Astrocyte (in vitro differentiated cells and primary cell): Measurements from ENCODE around the gene C8A. TPM values are rescaled to one million over a fixed set of nuclear protein-coding genes. Genes with fewer than 3 reads are reported as not detected.

Experiments used
- DNase-seq: peaks from one replicate; pipeline ENCODE4 v3.0.0-alpha.2; 2010; ENCODE audit warnings: low read depth
- FAIRE-seq: peaks from 2 replicates; lab custom pipeline; 2011; peaks lifted over from hg19 to GRCh38; lab: Jason Lieb, UNC
- H2AFZ ChIP-seq: 2 replicates; pipeline ENCODE4 v1.6.0; 2012; ENCODE audit warnings: low read depth, low read length, inconsistent platforms
- H3K27ac ChIP-seq: 2 replicates; pipeline ENCODE4 v1.5.1; 2011; ENCODE audit warnings: low read depth, low read length, inconsistent platforms
- H3K27me3 ChIP-seq: 2 replicates; pipeline ENCODE4 v1.6.0; 2011; ENCODE audit warnings: low read length, inconsistent platforms; ENCODE audit not compliant: insufficient read depth
- H3K36me3 ChIP-seq: 2 replicates; pipeline ENCODE4 v1.5.1; 2011; ENCODE audit warnings: low read length, inconsistent platforms; ENCODE audit not compliant: insufficient read depth
- H3K4me1 ChIP-seq: 2 replicates; pipeline ENCODE4 v1.5.1; 2011; ENCODE audit warnings: low read length, inconsistent platforms; ENCODE audit not compliant: insufficient read depth
- H3K4me2 ChIP-seq: 2 replicates; pipeline ENCODE4 v1.6.0; 2012; ENCODE audit warnings: low read length, inconsistent platforms
- H3K4me3 ChIP-seq: 2 replicates; pipeline ENCODE4 v1.5.1; 2011; ENCODE audit warnings: low read depth, mild to moderate bottlenecking, low read length, inconsistent platforms; ENCODE audit not compliant: insufficient read depth
- H3K79me2 ChIP-seq: 2 replicates; pipeline ENCODE4 v1.6.0; 2012; ENCODE audit warnings: mild to moderate bottlenecking, low read length, inconsistent platforms; ENCODE audit not compliant: insufficient read depth
- H3K9ac ChIP-seq: 2 replicates; pipeline ENCODE4 v1.6.0; 2012; ENCODE audit warnings: mild to moderate bottlenecking, low read length, inconsistent platforms
- H3K9me3 ChIP-seq: 2 replicates; pipeline ENCODE4 v1.5.1; 2012; ENCODE audit warnings: low read depth, mild to moderate bottlenecking, low read length, inconsistent platforms; ENCODE audit not compliant: insufficient read depth
- H4K20me1 ChIP-seq: 2 replicates; pipeline ENCODE4 v1.6.0; 2012; ENCODE audit warnings: low read length, inconsistent platforms; ENCODE audit not compliant: insufficient read depth
- H3K27ac Mint-ChIP-seq: one replicate; pipeline ENCODE4 v1.8.0; 2021; ENCODE audit warnings: mild to moderate bottlenecking, mixed read lengths; ENCODE audit not compliant: unreplicated experiment
- H3K27me3 Mint-ChIP-seq: one replicate; pipeline ENCODE4 v1.8.0; 2021; ENCODE audit warnings: low read depth, mixed read lengths; ENCODE audit not compliant: unreplicated experiment
- H3K36me3 Mint-ChIP-seq: one replicate; pipeline ENCODE4 v1.8.0; 2021; ENCODE audit warnings: low read depth, mixed read lengths; ENCODE audit not compliant: unreplicated experiment
- H3K4me1 Mint-ChIP-seq: one replicate; pipeline ENCODE4 v1.8.0; 2021; ENCODE audit warnings: low read depth, mixed read lengths; ENCODE audit not compliant: unreplicated experiment
- H3K4me3 Mint-ChIP-seq: one replicate; pipeline ENCODE4 v1.8.0; 2021; ENCODE audit warnings: mild to moderate bottlenecking, moderate library complexity, mixed read lengths; ENCODE audit not compliant: unreplicated experiment
- H3K9me3 Mint-ChIP-seq: one replicate; pipeline ENCODE4 v1.8.0; 2021; ENCODE audit warnings: mild to moderate bottlenecking, mixed read lengths; ENCODE audit not compliant: unreplicated experiment
- EZH2 ChIP-seq: IDR thresholded peaks from 2 replicates; pipeline ENCODE4 v1.6.1; 2012; ENCODE audit warnings: mild to moderate bottlenecking, low read length, inconsistent platforms; ENCODE audit not compliant: insufficient read depth
- total RNA-seq: library from RNA; stranded (reverse); gene quantifications from 2 replicates; pipeline ENCODE4 v1.2.1, GENCODE V29; 2021
- TF ChIP-seq, protein P1 (sequence below): IDR thresholded peaks from 2 replicates; pipeline ENCODE4 v1.5.1; 2011; ENCODE audit warnings: low read depth, mild to moderate bottlenecking, inconsistent platforms, low read length, moderate library complexity; ENCODE audit not compliant: insufficient read depth

The C8A gene
- total RNA-seq, 1 donor from 2014 or later = not detected

DNA sequence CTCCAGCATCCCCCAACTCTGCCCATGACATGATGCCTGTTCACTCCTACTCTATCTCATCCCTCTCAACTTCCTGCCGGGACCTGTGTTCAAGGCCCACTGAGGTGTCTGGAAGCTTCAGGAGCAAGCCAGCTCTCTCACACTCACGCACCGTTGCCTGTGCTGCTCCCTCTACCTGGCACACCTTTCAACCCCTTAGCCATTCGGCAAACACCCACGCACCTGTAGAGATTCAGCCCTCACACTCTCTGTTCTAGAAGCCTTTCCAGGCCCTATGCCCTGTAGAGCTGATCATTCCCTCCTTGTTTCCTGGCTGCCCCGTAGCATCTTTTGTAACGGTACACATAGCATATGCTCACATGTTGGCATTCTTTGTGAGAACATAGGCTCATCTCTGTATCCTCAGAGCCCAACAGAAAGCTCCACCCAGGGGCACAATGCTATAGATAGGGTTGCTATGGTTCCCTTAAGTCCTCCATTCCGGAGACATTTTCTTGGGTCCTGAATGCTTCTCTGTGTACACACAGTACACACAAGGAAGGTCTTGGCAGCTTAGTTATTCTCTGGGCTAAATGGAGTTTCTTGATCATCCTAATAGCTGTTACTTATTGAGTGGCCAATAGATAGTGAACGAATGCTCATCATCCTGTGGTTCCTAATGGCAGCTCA, 109.9 kb downstream of the C8A start:
- H3K27me3 ChIP-seq = no peaks in the 10 kb centered on the region
- no peak overlapping the region for H3K4me3 Mint-ChIP-seq
- H3K27ac Mint-ChIP-seq = no peak overlapping the region
- FAIRE-seq = no peak
- no peaks in the 10 kb centered on the region for H3K4me1 ChIP-seq
- no peaks in the 10 kb centered on the region for H3K9me3 Mint-ChIP-seq
- H3K36me3 ChIP-seq = no peaks in the 10 kb centered on the region
- no peak overlapping the region for H3K4me3 ChIP-seq
- H2AFZ ChIP-seq = no peak overlapping the region
- no peak overlapping the region for H3K4me2 ChIP-seq
- no peak overlapping the region for H3K9ac ChIP-seq
- peaks cover 4% of the 10 kb centered on the region for H3K9me3 ChIP-seq
- H3K36me3 Mint-ChIP-seq = no peaks in the 10 kb centered on the region
- H4K20me1 ChIP-seq = no peaks in the 10 kb centered on the region
- no peak for DNase-seq
- no peaks in the 10 kb centered on the region for H3K4me1 Mint-ChIP-seq
- H3K27ac ChIP-seq = no peak overlapping the region
- TF ChIP-seq, protein P1, sequence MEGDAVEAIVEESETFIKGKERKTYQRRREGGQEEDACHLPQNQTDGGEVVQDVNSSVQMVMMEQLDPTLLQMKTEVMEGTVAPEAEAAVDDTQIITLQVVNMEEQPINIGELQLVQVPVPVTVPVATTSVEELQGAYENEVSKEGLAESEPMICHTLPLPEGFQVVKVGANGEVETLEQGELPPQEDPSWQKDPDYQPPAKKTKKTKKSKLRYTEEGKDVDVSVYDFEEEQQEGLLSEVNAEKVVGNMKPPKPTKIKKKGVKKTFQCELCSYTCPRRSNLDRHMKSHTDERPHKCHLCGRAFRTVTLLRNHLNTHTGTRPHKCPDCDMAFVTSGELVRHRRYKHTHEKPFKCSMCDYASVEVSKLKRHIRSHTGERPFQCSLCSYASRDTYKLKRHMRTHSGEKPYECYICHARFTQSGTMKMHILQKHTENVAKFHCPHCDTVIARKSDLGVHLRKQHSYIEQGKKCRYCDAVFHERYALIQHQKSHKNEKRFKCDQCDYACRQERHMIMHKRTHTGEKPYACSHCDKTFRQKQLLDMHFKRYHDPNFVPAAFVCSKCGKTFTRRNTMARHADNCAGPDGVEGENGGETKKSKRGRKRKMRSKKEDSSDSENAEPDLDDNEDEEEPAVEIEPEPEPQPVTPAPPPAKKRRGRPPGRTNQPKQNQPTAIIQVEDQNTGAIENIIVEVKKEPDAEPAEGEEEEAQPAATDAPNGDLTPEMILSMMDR = no peak
- TF ChIP-seq EZH2 = no peak
- H3K79me2 ChIP-seq = no peaks in the 10 kb centered on the region
- peaks cover 9% of the 10 kb centered on the region for H3K27me3 Mint-ChIP-seq

DNA sequence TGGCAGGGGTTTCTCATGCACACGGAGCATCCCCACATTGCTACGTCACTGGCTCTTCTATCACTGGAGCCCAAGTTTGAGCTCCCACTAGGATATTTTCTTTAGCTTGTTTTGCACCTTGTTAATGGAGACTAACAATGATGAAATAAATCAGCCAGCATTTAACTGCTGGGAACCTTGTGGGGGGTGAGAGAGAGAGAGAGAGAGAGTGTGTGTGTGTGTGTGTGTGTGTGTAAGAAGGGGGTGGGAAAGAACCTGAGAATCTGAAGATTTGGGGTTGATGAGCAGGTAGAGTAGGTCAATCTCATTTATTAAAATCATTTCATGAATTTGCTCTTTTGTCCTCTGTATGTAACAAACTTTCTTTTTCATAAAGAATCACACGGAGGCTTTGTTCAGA, 110.6 kb downstream of the C8A start:
- H3K9me3 Mint-ChIP-seq = no peaks in the 10 kb centered on the region
- Histone ChIP-seq H4K20me1 (no peaks in the 10 kb centered on the region), H3K27me3 (no peaks in the 10 kb centered on the region), H3K4me1 (no peaks in the 10 kb centered on the region), H3K9ac (no peak overlapping the region), H3K9me3 (peaks cover 4% of the 10 kb centered on the region), H3K27ac (no peak overlapping the region), H3K4me2 (no peak overlapping the region), H2AFZ (no peak overlapping the region), H3K36me3 (no peaks in the 10 kb centered on the region), H3K79me2 (no peaks in the 10 kb centered on the region), H3K4me3 (no peak overlapping the region)
- H3K27ac Mint-ChIP-seq = no peak overlapping the region
- H3K27me3 Mint-ChIP-seq = peaks cover 9% of the 10 kb centered on the region
- H3K4me1 Mint-ChIP-seq = no peaks in the 10 kb centered on the region
- TF ChIP-seq EZH2 = no peak
- TF ChIP-seq, protein P1 = no peak
- DNase-seq = no peak
- no peak for FAIRE-seq
- no peaks in the 10 kb centered on the region for H3K36me3 Mint-ChIP-seq
- no peak overlapping the region for H3K4me3 Mint-ChIP-seq

DNA sequence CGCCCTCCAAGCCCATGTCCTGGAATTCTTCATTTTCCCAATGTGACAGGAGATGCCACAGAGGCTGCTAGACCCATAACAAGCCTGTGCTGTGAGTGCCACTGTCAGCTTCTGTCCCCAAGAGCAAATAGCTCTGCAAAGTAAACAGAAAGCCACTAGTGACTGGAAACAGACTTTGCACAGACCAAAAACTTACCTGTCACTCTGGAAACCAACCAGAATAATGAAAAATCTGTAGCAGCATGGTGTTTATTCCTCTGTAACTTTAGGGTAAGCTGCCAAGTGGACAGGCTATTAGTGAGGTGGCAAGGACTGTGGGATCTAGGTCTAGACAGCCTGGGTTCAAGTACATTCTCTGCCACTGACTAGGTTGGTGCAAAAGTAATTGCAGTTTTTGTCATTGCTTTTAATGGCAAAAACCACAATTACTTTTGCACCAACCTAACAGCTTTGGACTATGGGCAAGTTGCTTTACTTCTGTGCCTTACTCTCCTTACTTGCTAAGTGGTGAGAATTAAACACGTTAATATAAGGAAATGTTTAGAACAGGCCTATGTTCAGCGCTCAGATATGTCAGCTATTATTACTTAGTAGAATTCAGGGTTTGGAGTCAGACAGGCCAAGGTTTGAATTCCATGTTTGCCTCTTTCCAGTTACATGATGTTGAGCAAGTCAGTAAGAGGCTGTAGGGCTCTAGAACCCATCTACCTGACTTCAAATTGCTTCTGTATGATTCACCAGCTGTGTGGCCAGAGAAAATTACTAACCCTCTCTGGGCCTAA, 111.5 kb downstream of the C8A start, which contains the start of gene C8B:
Gene C8B, minus strand, starts transcription at position 100 of the 782 bp plus-strand sequence. Its CDS starts 67 bp downstream, at position 33.
- FAIRE-seq (no peak), DNase-seq (no peak)
- Mint-ChIP-seq H3K27me3 (peaks cover 14% of the 10 kb centered on the region), H3K9me3 (no peaks in the 10 kb centered on the region), H3K27ac (no peak within 1 kb of the TSS), H3K36me3 (no peaks in the 10 kb centered on the region), H3K4me1 (no peaks in the 10 kb centered on the region), H3K4me3 (no peak within 1 kb of the TSS)
- no peaks in the 10 kb centered on the region for H3K36me3 ChIP-seq
- no peaks in the 10 kb centered on the region for H3K79me2 ChIP-seq
- no peak within 1 kb of the TSS for H3K9ac ChIP-seq
- no peak for TF ChIP-seq EZH2
- TF ChIP-seq, protein P1 = no peak
- no peak within 1 kb of the TSS for H3K4me2 ChIP-seq
- no peaks in the 10 kb centered on the region for H3K27me3 ChIP-seq
- no peaks in the 10 kb centered on the region for H3K4me1 ChIP-seq
- no peak within 1 kb of the TSS for H2AFZ ChIP-seq
- no peaks in the 10 kb centered on the region for H4K20me1 ChIP-seq
- H3K9me3 ChIP-seq = peaks cover 4% of the 10 kb centered on the region
- no peak within 1 kb of the TSS for H3K4me3 ChIP-seq
- no peak within 1 kb of the TSS for H3K27ac ChIP-seq
